Measurements from ENCODE around the gene HS1BP3.

HS1BP3 gene, protein sequence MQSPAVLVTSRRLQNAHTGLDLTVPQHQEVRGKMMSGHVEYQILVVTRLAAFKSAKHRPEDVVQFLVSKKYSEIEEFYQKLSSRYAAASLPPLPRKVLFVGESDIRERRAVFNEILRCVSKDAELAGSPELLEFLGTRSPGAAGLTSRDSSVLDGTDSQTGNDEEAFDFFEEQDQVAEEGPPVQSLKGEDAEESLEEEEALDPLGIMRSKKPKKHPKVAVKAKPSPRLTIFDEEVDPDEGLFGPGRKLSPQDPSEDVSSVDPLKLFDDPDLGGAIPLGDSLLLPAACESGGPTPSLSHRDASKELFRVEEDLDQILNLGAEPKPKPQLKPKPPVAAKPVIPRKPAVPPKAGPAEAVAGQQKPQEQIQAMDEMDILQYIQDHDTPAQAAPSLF

DNA sequence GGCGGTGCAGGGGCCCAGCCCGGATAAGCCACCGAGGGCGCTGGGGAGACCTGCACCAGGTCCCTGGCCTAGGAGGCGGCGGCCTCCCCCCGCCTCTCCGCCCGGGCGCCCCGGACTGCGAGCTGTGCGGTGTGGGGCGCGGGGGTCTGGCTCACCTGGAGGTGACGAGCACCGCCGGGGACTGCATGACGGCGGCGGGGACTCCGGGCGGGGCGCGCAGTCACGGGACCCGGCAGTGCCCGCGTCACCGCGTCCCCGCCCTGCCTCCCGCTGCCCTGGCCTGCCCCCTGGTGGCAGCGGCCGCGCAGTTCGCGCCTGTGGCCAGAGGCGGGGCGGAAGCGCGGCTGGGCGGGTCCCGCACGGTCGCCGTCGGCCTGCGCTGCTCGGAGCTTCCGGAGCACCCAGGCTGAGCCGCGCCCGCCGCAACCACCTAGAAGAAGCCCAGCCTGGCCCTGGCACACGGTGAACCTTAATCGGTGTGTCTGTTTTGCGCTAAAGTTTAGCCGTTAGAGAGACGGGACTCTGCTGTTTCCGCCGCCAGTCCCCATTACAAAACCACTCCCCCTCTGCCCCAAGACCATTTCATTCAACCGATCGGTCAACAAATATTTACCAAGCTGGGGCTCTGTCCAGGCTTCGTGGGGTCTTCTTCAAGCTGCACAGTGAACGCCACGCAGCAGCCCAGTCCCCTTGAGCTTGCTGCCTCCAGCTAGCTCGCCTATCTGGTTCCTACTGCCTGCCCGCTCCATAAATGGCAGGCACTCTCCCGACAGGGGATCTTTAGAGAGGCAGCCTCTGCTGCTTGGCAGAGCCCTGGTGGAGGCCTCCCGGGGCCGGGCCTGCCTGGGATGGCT lies at the start of gene HS1BP3:
Gene HS1BP3, minus strand, starts transcription at position 222 of the 854 bp plus-strand sequence. Its CDS starts 35 bp downstream, at position 187.
- peak; percentile 73 to 77 for DNase-seq

DNA sequence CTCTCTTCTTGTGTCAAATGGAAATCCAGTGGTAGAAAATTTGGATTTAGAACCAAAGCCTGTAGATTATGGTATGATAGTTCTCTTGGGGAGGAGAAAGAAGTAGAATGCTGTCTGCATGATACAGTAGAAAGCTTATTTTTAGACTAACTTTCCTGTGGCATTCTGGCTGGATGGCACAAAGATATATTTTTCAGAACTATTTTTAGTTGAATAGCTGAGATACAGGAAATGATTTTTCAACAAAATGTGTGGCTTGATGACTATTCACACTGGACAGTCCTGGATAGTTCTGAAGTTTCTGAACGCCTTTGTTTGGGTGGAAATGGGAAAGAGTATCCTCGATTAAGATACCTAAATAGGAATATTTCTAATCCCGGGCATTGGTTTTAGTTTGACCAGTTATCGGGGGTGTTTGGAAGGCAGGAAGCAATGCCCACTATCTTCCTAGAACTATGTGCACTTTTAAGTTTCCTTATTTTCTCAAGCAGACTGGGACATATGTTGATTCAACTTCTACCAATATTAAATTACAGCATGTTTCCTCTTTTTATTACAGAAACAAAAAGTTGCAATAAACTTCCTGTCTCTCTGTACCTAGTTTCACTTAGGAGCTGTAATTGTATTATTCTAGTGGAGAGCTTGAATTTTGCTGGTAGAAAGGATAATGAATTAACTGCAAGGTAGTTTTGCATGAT lies 48.2 kb upstream of the HS1BP3 start:
- DNase-seq: no peak

DNA sequence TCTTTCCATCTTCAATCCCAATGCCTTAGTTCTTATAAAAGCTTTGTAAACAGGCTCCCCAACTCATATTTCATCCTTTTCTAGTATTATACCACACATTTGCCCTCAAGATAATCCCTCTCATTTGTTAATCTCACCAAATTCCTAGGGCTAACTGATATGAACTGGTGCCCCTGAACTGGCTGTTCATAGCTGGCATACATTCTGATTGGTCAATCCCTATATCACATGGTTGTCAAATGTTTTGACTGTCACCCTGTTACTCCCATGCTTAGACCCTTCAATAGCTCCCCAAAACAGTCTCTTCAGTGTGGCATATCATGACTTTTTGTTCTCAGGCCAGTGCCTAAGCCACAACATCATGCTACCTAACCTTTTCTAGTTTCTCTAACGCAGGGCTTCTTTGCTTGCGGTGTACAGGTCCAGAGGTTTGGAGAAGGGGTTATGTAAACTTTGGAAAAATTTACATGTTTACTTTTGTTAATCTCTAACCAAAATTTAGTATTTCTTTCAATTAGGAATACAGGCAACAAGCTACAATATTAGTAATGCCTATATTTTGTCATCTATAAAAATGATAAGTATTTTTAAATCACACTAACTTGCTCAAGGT lies 46.5 kb upstream of the HS1BP3 start:
- no peak for DNase-seq

DNA sequence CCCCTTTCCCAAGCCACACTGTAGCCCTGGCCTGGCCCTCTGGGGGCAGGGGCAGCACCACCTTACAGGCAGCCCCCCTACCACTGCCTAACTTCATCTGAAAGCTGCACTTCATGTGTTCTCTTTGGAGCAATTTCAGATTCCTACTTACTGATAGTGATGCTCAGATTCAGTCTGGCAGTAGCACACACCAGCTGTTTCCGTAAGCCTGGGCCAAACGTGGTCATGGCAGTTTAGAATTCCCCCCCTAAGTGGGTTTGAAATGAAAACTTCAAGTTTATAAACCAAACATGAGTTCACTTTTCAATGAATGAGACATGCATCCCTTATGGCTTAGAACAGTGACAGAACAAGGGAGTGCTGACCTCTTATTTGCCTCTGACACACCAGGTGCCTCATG lies 45.5 kb upstream of the HS1BP3 start:
- no peak for DNase-seq

DNA sequence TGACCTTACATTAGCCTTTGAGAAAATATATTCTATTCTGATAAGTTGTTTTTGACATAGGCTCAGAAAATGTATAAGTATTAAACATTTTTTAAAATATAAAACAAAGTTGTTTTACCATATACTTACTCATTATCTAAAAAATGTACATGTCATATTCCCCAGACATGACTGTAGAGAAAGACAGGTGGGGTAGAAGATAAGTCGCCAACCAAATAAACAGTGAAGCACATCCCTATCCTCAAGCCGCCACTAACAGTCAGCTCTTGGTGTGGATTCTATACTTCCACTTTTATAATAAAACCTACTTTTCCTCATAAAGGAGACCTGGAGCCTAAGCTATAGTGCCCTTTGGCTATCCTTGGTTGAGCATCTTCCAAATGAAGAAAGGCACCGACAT lies 42.4 kb upstream of the HS1BP3 start:
- DNase-seq: no peak

DNA sequence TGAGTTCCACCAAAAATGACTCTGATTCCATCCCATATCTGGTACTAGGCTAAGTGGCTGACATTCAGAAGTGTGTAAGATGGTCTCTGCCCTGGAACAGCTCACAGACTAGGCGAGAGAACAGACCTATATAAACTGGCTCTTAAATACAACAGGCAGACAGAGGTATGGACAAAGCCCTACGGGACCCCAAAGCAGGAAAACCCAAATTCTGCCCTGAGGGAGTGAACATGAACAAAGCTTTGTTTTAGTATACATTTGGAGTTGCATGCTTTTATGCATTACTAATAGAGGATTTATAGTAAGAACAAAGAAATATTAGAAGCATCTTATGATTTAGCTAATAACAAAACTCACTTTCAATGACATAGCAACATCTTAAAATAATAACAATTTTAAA lies 41.2 kb upstream of the HS1BP3 start:
- DNase-seq: no peak

DNA sequence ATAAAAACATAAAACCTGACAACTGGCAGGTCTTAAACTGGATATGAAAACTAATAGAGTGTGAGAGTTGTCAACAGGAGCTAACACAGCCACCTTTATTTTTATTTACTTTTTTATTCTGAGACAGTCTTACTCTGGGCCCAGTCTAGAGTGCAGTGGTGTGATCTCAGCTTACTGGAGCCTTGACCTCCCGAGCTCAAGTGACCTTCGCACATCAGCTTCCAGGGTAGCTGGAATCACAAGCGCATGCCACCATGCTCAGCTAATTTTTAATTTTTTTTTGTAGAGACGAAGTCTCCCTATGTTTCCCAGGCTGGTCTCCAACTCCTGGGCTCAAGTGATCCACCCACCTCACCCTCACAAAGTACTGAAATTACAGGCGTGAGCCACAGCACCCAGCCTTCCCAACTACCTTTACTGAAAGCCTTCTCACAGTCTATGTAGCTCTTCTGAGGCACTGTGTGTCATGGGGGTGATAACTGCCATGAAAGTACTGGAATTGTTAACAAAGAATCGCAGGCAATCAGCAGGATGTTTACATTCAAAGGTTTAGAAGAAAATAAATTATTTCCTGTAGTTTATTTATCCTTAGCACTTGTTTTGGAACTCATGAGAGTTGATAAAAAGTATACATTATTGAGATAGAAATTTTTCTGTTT lies 40.3 kb upstream of the HS1BP3 start:
- DNase-seq: no peak

DNA sequence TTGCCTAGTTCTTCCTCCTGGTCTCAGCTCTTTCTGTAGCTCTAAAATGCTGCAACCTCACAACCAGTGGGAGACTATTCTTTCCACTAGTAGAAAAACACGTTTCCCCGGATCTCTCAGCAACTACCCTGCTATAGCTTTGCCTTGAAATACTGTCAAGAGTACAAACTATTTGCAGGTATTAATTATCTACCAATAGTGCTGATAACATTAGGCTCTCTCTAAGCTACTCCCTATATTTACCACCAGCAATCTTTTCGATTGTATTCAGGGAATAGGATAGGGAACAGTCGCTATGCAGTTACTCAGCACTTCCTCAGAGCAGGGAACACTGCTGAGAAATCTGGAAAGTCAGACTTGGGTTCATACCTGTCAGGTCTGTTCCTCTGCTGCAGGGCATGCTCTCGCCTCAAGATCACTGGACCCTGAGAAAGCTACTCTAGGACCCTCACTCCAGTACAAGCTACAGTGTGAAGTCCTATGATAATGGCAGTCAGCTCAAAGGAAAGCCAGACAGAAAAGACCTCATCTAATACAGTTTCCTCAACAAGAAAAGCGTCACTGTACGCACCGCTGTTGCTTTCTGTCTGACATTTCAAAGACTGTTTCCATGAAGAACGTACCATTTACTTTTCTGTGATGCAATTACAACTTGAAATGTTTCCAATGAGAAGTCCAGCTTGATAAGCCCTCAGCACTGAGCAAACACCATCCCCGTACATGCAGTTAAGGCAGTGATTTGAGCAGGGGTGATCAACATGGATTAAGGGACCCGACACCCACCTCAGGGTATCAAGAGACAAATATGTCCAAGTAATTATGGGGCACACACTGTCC lies 38.7 kb upstream of the HS1BP3 start:
- no peak for DNase-seq

DNA sequence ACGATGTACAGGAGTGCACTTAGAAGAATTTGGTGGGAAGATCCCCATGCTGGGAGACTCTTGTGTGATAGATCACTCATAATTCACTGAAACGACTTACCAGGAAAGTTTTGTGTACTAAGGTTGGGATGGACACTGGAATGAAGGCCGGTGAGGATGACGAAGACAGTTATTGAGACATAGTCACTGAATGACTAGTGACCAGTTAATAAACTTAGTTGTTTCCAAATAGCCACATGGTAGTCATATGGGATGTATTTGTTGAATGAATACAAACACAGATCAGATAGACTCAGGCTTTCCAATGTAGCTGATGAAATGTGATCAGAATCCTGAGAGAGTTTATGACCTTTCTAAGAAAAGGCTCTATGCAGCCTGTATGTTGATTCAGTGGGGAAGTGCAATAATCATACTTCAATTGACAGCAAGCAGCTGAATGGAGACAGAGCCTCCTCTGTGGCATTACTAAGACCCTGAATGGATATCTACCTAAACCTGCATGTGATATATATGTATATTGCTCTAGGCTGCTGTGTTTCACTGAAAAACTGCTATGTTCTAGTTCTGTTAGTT lies 36.4 kb upstream of the HS1BP3 start:
- no peak for DNase-seq

DNA sequence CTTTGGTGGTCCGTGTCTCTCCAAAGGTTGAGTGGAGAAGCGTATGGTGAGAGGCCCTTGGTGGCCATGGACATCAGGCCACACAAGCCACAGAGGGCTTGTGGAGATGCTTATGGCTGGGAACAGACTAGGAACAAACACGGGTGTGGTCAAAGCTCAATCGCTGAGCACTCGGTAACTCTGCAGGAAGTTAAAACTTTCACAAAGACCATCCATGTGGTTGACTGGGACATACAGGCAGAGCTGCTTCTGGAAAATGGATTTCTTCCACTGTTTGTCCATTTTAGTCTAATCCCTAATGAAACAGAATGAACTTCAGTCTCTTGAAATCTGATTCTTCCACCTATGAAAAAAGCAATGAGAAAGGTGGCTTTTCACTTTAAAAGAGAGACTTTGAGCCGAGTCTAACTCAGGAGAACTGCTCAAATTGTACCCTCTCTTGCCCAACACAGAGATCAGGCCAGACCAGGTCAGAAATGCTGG lies 33.7 kb upstream of the HS1BP3 start:
- DNase-seq: no peak

DNA sequence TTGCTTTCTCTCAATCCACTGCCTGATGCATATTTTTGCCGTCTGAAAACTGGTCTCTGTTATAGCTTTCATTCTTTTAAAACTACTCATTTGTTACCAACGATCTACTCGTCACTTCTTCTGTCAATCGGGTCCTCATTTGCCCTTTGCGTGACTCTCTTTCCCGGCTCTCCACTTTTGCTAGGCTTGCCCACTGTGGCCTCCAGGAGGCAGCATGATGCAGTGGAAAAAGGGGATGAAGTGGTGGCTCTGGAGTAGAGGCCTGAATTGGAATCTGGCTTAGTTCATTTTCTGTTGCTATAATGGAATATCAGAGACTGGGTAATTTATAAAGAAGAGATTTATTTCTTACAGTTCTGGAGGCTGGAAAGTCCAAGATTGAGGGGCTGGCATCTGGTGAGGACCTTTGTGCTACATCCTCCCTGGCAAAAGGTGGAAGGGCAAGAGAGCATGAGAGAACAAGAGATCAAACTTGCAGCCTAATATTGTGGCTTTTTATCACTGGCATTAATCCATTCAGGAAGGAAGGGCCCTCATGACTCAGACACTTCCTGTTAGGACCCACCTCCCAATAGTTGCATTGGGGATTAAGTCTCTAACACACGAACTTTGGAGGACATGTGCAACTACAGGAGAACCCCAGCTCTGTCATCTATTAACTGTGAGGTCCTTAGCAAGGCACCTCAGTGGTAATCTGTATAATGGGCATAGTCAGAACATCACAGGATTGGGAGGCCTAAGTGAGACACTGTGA lies 31.4 kb upstream of the HS1BP3 start:
- DNase-seq: no peak

DNA sequence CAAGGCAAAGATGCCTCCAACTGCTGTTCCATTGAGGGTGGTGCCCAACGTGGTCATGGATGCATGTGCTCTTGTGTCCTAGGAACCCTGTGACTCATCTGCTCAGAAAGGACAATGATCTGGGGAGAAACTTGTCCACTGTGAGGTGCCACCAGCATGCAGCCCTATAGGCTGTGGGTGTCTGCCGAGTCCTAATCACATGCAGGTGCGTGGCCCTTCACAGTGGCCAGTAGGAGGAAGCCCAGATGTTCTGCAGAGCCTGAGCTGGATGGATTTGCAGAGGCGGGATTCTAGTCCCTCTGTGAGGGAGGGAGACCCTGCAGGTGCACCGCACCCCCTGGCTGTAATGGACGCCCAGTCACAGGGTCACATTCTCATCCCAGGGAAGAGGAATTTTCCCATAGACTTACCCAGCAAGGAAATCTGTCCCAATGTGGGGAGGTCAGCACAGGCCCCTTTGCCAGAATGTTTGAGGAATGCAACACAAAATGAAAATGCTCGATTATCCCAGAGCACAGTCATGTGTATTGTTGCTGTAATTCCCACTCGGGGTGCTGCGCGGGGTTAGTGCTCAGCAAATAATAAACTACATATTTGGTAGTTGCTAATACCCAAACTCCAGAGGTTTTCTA lies 30.0 kb upstream of the HS1BP3 start:
- DNase-seq: no peak

DNA sequence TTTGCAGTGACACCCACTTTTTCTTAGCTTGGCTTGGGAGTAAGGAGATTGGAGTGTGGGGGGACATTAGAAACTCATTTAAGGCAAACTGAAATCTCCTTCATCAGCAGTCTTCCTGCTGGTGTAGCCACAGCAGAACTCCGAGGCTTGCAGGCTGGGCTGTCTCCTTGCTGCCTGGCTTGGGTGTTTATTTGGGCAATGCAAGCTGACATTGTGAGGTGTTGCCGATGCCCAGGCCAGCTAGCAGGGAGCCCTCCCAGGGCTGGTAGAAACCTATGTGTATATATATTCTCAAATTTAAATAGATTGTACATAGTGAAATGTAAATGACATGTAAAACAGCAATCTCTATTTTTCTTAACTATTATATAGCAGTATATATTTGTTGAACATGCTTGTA lies 27.9 kb upstream of the HS1BP3 start:
- DNase-seq: no peak

DNA sequence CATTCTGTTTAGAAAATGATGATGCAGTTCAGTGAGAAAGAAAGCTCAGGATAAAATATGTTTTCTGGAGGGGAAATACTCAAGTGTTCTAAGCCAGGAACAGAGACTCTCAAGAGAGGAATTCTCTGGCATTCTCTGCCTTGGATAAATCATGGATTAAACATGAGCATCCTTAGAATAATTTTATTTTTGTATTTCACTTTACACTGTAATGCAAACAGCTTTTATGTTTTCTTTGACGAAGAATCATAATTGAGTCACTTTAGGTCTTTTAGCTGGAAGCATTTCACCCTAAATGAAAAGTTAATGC lies 27.1 kb upstream of the HS1BP3 start:
- no peak for DNase-seq

DNA sequence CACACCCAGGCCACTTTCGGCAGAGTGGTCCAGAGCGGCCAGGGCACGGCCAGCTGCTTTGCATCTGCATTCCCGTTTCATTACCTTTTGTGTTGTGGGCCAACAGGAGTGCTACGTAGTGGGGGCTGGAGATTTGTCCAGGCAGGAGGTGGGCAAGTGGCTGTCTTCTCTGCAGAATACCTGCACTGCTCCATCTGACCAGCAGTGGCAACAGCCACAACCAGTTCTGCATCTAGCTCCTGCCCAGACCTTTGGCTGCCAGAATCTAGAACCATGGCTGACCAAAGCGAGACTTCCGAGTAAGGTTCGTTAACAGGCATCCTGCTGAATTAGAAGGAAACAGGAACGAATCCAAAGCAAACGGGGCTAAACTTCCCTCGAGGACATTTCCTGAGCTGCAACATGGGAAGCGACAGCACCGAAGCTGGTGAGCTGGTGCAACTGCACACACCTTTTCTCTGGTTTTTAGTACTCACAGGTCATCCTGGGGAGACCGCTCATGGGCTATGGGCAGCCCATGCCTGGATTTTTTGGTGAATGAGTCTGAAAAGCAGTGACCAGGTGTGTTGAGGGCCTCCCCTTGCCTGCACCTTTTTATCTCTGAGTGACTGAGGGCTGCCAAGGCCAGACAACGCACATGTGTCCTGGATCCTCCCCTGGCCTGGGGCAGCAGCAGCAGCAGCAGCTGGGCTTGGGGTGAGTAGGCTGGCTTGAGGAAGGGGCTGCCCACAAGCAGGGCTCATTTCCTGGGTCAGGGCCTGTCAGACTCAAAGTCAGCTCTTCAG lies 26.6 kb upstream of the HS1BP3 start:
- no peak for DNase-seq

DNA sequence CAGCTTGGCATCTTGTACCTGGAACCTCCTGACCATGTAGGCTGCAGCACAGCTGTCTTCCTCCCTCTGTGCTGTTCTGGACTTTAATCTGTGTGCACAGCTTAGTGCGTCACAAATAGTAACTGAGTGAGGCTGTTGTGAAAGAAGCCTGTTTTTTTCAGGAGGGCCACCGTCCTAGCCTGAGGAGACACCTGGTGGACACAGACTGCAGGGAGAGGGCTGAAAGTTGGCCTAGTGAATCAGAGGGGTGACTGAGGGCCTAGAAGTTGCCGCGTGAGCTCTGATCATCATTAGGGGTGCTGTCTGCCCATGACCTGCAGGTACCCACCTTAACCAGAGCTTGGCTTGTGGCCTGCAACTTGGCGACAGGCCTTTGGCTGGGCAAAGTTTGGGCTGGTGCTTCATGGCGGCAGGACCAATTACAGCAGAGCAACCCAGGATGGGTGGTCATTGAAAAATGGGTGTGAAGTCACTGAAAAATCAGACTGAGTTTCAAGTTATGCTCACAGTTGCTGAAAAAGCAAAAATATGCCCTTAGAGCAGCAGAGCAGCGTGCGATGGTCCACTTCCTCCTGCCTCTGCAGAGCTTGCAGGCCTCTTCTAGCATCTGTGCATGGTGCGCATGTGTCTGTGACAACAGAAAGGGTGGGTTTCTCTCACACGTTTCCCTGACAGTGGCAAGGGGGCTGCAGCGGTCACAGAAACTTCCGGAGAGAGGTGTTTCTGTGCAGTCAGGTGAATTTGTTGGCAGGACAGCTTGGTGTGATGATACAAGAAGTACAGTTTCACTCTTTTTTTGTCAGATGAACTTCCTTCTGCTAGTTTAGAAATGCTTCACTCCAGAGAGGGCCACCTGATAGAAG lies 25.7 kb upstream of the HS1BP3 start:
- DNase-seq: no peak

DNA sequence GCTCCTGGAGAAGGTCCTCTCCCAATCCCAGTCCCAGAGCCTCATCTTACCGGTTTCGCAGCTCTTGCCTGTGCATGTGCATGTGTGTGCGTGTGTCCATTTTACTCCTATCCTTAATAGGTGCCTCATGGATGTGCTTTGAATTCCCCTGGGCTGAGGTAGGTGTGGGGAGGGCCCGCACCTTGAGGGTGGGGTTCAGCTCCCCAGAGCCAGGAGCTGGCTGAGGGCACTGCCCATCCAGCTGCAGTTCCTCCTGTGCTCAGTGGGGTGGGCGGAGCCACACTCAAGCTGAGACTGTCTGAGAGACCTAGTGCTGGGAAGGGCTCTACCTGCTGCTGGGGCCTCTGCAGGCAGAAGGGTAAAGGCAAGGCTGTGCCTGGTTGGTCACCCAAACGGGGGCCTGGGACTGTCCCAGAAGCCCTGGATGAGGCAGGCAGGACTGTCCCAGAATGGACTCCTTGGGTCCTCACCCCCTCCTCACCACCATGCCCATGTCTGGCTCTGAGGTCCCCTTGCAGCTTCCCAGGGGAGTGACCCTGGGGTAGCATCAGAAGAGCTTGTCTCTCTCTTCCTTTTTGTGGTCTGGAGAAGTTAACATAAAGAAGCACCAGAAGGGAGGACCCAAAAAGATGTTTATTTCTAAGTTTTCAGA lies 24.9 kb upstream of the HS1BP3 start:
- peak in 1 of 2 experiments; percentile 20 for DNase-seq
